Measurements from ENCODE around the gene SEPTIN10.
A peak's percentile ranks its signal among the peaks of the same experiment; 100 is the strongest.

SEPTIN10 gene

DNA sequence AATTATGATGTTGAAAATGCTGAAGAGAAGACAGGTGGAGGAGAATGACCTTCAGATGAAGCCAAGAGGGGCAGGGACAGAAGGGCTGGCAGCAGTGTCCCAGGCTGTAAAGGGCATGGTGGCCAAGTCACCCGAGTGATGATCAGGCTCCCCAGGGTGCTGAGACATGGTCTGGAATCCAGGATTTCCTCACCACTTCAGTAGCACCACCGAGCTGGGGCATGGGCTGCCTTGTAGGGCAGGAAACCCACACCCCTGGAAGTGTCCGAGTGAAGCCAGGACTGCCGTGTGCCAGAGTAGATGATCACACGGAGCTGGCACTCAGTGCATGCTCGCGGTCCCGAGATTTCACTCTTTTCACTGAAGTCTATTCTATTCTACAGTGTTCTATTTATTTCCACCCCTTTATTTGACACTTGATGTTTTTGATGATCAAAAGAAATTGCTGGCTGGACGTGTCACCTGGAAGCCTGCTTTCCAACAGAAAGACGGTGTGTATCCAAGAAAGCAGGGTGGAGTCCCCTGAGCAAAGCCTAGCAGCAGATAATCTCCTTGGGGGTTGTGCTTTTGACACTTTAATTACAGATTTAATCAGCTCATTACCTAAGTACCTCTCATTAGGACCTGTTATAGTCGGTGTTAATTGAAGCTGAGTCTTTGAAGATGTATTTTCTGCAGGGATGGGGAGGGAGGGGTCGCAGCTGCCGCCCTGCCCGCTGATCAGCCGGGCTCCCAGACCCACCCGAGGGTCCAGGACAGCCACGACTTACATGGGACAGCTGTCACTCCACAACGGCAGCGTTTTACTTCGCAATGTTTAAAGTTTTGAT is 92.3 kb downstream of the SEPTIN10 start:
- Histone ChIP-seq H3K27me3 (ENCODE audit: control insufficient read depth in 1 of 2, insufficient read depth in 2 of 2, low read length in 2 of 2) (no peaks in the 10 kb centered on the region), H3K36me3 (ENCODE audit: control insufficient read depth in 2 of 2, insufficient read depth in 2 of 2, low read length in 2 of 2) (no peaks in the 10 kb centered on the region), H3K4me1 (ENCODE audit: control insufficient read depth, insufficient read depth, low read length) (no peaks in the 10 kb centered on the region), H3K9ac (ENCODE audit: low read length in 2 of 2) (no peak overlapping the region), H3K9me3 (ENCODE audit: control insufficient read depth in 2 of 2, low read length in 2 of 2) (no peaks in the 10 kb centered on the region), H3K4me3 (ENCODE audit: low read length in 2 of 2) (no peak overlapping the region), H3K27ac (ENCODE audit: low read length) (no peak overlapping the region)

GRCh38 chr2:109519513-109519912 is 94.3 kb downstream of the SEPTIN10 start:
- no peak overlapping the region for H3K9ac ChIP-seq (ENCODE audit: low read length in 2 of 2)
- no peaks in the 10 kb centered on the region for H3K27me3 ChIP-seq (ENCODE audit: control insufficient read depth in 1 of 2, insufficient read depth in 2 of 2, low read length in 2 of 2)
- no peaks in the 10 kb centered on the region for H3K9me3 ChIP-seq (ENCODE audit: control insufficient read depth in 2 of 2, low read length in 2 of 2)
- H3K36me3 ChIP-seq (ENCODE audit: control insufficient read depth in 2 of 2, insufficient read depth in 2 of 2, low read length in 2 of 2) = no peaks in the 10 kb centered on the region
- H3K4me1 ChIP-seq (ENCODE audit: control insufficient read depth, insufficient read depth, low read length) = peaks cover 11% of the 10 kb centered on the region
- no peak overlapping the region for H3K4me3 ChIP-seq (ENCODE audit: low read length in 2 of 2)
- no peak overlapping the region for H3K27ac ChIP-seq (ENCODE audit: low read length)

DNA sequence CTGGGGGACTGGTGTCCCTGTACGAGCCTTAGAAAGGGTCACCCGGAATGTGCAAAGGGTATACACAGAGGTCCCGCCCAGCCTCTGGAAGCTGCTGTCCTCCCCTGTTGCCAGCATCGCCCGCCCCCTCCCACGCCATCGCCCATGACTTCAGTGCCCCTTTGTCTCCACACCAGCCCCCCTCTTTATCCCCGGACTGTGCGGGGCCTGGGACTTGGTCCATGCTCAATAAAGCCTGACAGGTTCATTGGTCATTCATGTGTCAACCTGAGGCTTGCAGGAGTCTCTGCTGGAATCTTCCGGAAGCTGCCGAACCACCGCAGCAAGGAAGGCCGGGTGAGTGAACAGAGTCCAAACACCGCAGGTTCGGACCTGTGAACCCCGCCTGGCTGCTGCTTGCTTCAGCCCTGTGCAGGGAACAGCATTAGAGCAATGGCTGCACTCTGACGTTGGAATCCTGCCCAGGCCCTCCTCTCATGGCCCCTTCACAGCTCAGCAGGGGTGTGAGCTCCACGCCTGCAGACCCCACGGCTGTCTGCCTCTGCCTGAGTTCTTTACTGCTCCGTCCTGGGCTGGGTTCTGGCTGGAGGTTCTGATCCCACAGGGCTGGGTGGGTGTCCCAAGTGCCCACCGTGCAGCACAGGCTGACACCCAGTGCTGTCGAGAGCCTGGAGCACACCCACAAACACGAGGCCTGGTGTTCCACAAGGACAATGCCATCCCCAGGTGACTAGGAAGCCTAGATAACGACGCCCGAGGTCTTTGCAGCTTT is 96.5 kb downstream of the SEPTIN10 start:
- Histone ChIP-seq H3K36me3 (ENCODE audit: control insufficient read depth in 2 of 2, insufficient read depth in 2 of 2, low read length in 2 of 2) (no peaks in the 10 kb centered on the region), H3K4me3 (ENCODE audit: low read length in 2 of 2) (no peak overlapping the region), H3K4me1 (ENCODE audit: control insufficient read depth, insufficient read depth, low read length) (peaks cover 29% of the 10 kb centered on the region), H3K27ac (ENCODE audit: low read length) (no peak overlapping the region), H3K27me3 (ENCODE audit: control insufficient read depth in 1 of 2, insufficient read depth in 2 of 2, low read length in 2 of 2) (no peaks in the 10 kb centered on the region), H3K9me3 (ENCODE audit: control insufficient read depth in 2 of 2, low read length in 2 of 2) (no peaks in the 10 kb centered on the region), H3K9ac (ENCODE audit: low read length in 2 of 2) (no peak overlapping the region)

- Histone ChIP-seq H3K27me3 (ENCODE audit: control insufficient read depth in 1 of 2, insufficient read depth in 2 of 2, low read length in 2 of 2) (no peaks in the 10 kb centered on the region), H3K4me3 (ENCODE audit: low read length in 2 of 2) (no peak overlapping the region), H3K9ac (ENCODE audit: low read length in 2 of 2) (no peak overlapping the region), H3K4me1 (ENCODE audit: control insufficient read depth, insufficient read depth, low read length) (peaks cover 31% of the 10 kb centered on the region), H3K27ac (ENCODE audit: low read length) (peak overlapping the region; percentile 96), H3K9me3 (ENCODE audit: control insufficient read depth in 2 of 2, low read length in 2 of 2) (no peaks in the 10 kb centered on the region), H3K36me3 (ENCODE audit: control insufficient read depth in 2 of 2, insufficient read depth in 2 of 2, low read length in 2 of 2) (no peaks in the 10 kb centered on the region)
Measured at GRCh38 chr2:109516445-109517117, 97.2 kb downstream of the SEPTIN10 start.

DNA sequence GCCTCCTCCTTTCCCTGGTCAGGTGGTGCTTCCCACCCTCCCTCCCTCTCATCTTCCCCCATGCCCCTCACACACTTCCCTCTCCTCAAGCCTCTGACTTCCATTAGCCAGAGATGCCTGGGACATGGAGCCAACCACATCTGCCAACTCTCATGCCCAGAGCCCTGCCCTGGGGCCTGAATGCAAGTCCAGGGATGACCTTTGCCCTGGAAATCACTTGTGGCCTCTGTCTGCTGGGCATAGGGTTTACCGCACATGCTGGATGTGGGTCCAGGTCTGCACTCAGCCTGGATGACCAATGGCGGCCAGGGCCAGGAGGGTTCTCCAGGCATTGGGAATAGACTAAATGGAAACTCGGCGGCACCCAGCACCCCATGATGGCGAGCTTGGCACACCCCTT is 98.9 kb downstream of the SEPTIN10 start:
- Histone ChIP-seq H3K9ac (ENCODE audit: low read length in 2 of 2) (peak overlapping the region; percentile 63 to 82), H3K4me1 (ENCODE audit: control insufficient read depth, insufficient read depth, low read length) (peaks cover 37% of the 10 kb centered on the region), H3K4me3 (ENCODE audit: low read length in 2 of 2) (no peak overlapping the region), H3K27ac (ENCODE audit: low read length) (peak overlapping the region; percentile 96), H3K9me3 (ENCODE audit: control insufficient read depth in 2 of 2, low read length in 2 of 2) (no peaks in the 10 kb centered on the region), H3K27me3 (ENCODE audit: control insufficient read depth in 1 of 2, insufficient read depth in 2 of 2, low read length in 2 of 2) (no peaks in the 10 kb centered on the region), H3K36me3 (ENCODE audit: control insufficient read depth in 2 of 2, insufficient read depth in 2 of 2, low read length in 2 of 2) (no peaks in the 10 kb centered on the region)

- Histone ChIP-seq H3K9ac (ENCODE audit: low read length in 2 of 2) (peak overlapping the region; percentile 63 to 82), H3K36me3 (ENCODE audit: control insufficient read depth in 2 of 2, insufficient read depth in 2 of 2, low read length in 2 of 2) (no peaks in the 10 kb centered on the region), H3K4me3 (ENCODE audit: low read length in 2 of 2) (peak overlapping the region in 1 of 2 donors; percentile 57), H3K27me3 (ENCODE audit: control insufficient read depth in 1 of 2, insufficient read depth in 2 of 2, low read length in 2 of 2) (no peaks in the 10 kb centered on the region), H3K4me1 (ENCODE audit: control insufficient read depth, insufficient read depth, low read length) (peaks cover 38% of the 10 kb centered on the region), H3K27ac (ENCODE audit: low read length) (peak overlapping the region; percentile 96), H3K9me3 (ENCODE audit: control insufficient read depth in 2 of 2, low read length in 2 of 2) (no peaks in the 10 kb centered on the region)
Measured at GRCh38 chr2:109513749-109514588, 99.8 kb downstream of the SEPTIN10 start.

- Histone ChIP-seq H3K27me3 (ENCODE audit: control insufficient read depth in 1 of 2, insufficient read depth in 2 of 2, low read length in 2 of 2) (no peaks in the 10 kb centered on the region), H3K4me1 (ENCODE audit: control insufficient read depth, insufficient read depth, low read length) (peaks cover 38% of the 10 kb centered on the region), H3K27ac (ENCODE audit: low read length) (peak overlapping the region; percentile 96), H3K9me3 (ENCODE audit: control insufficient read depth in 2 of 2, low read length in 2 of 2) (no peaks in the 10 kb centered on the region), H3K4me3 (ENCODE audit: low read length in 2 of 2) (peak overlapping the region in 1 of 2 donors; percentile 29), H3K9ac (ENCODE audit: low read length in 2 of 2) (no peak overlapping the region), H3K36me3 (ENCODE audit: control insufficient read depth in 2 of 2, insufficient read depth in 2 of 2, low read length in 2 of 2) (no peaks in the 10 kb centered on the region)
Measured at GRCh38 chr2:109513230-109513629, 100.5 kb downstream of the SEPTIN10 start.

- H3K27ac ChIP-seq (ENCODE audit: low read length) = no peak overlapping the region
- H3K36me3 ChIP-seq (ENCODE audit: control insufficient read depth in 2 of 2, insufficient read depth in 2 of 2, low read length in 2 of 2) = no peaks in the 10 kb centered on the region
- no peak overlapping the region for H3K9ac ChIP-seq (ENCODE audit: low read length in 2 of 2)
Measured at GRCh38 chr2:109512076-109512475, 101.7 kb downstream of the SEPTIN10 start.

GRCh38 chr2:109511168-109511567 is 102.6 kb downstream of the SEPTIN10 start:
- Histone ChIP-seq H3K9me3 (ENCODE audit: control insufficient read depth in 2 of 2, low read length in 2 of 2) (peaks cover 0 to 3% of the 10 kb centered on the region in 2 donors), H3K4me1 (ENCODE audit: control insufficient read depth, insufficient read depth, low read length) (peaks cover 38% of the 10 kb centered on the region), H3K4me3 (ENCODE audit: low read length in 2 of 2) (no peak overlapping the region), H3K27ac (ENCODE audit: low read length) (no peak overlapping the region), H3K27me3 (ENCODE audit: control insufficient read depth in 1 of 2, insufficient read depth in 2 of 2, low read length in 2 of 2) (no peaks in the 10 kb centered on the region), H3K9ac (ENCODE audit: low read length in 2 of 2) (no peak overlapping the region), H3K36me3 (ENCODE audit: control insufficient read depth in 2 of 2, insufficient read depth in 2 of 2, low read length in 2 of 2) (no peaks in the 10 kb centered on the region)

More at GRCh38 chr2:109512076-109512475, 101.7 kb downstream of the SEPTIN10 start:
- no peaks in the 10 kb centered on the region for H3K27me3 ChIP-seq (ENCODE audit: control insufficient read depth in 1 of 2, insufficient read depth in 2 of 2, low read length in 2 of 2)
- H3K4me1 ChIP-seq (ENCODE audit: control insufficient read depth, insufficient read depth, low read length) = peaks cover 38% of the 10 kb centered on the region
- H3K4me3 ChIP-seq (ENCODE audit: low read length in 2 of 2) = no peak overlapping the region
- H3K9me3 ChIP-seq (ENCODE audit: control insufficient read depth in 2 of 2, low read length in 2 of 2) = no peaks in the 10 kb centered on the region
